Endodermal cell (in vitro differentiated cells): Measurements from ENCODE around the gene NID1. TPM values are rescaled to one million over a fixed set of nuclear protein-coding genes. Genes with fewer than 3 reads are reported as not detected.
"Not testable (repeated sequence)": the region's sequence is repeated elsewhere in the genome, so short reads cannot be mapped to it uniquely, and the experiment has no call there.

Source experiments
- DNase-seq: peaks from one replicate; pipeline ENCODE4 v3.0.0-alpha.2; 2017
- H3K27ac ChIP-seq: 2 replicates; pipeline ENCODE4 v1.5.1; 2013; ENCODE audit warnings: mild to moderate bottlenecking, low read depth, low read length, moderate library complexity
- H3K27me3 ChIP-seq: 2 replicates; pipeline ENCODE4 v1.6.1; 2013; ENCODE audit warnings: mild to moderate bottlenecking, low read length, moderate library complexity; ENCODE audit not compliant: insufficient read depth, control insufficient read depth, poor library complexity, severe bottlenecking
- H3K36me3 ChIP-seq: 2 replicates; pipeline ENCODE4 v1.7.0; 2013; ENCODE audit warnings: mild to moderate bottlenecking, low read length, moderate library complexity; ENCODE audit not compliant: control insufficient read depth, insufficient read depth
- H3K4me1 ChIP-seq: one replicate; pipeline ENCODE4 v1.7.0; 2013; ENCODE audit warnings: low read length; ENCODE audit not compliant: control insufficient read depth, insufficient read depth
- H3K4me3 ChIP-seq: 2 replicates; pipeline ENCODE4 v1.5.1; 2013; ENCODE audit warnings: mild to moderate bottlenecking, low read length, moderate library complexity
- H3K9ac ChIP-seq: 2 replicates; pipeline ENCODE4 v1.6.1; 2013; ENCODE audit warnings: mild to moderate bottlenecking, low read length, moderate library complexity; ENCODE audit not compliant: poor library complexity, severe bottlenecking; ENCODE audit errors: extremely low read depth
- H3K9me3 ChIP-seq: 2 replicates; pipeline ENCODE4 v1.6.1; 2013; ENCODE audit warnings: mild to moderate bottlenecking, low read length, moderate library complexity; ENCODE audit not compliant: control insufficient read depth
- H3K27ac Mint-ChIP-seq: 2 replicates; pipeline ENCODE4 v1.8.0; 2020; ENCODE audit warnings: mixed read lengths
- H3K27me3 Mint-ChIP-seq: 2 replicates; pipeline ENCODE4 v1.8.0; 2021; ENCODE audit warnings: mild to moderate bottlenecking, mixed read lengths; ENCODE audit not compliant: insufficient read depth
- H3K36me3 Mint-ChIP-seq: 2 replicates; pipeline ENCODE4 v1.8.0; 2020; ENCODE audit warnings: low read depth, mixed read lengths
- H3K4me1 Mint-ChIP-seq: 2 replicates; pipeline ENCODE4 v1.8.0; 2020; ENCODE audit warnings: mixed read lengths
- H3K4me3 Mint-ChIP-seq: 2 replicates; pipeline ENCODE4 v1.8.0; 2020; ENCODE audit warnings: mild to moderate bottlenecking, moderate library complexity, mixed read lengths
- H3K9me3 Mint-ChIP-seq: 2 replicates; pipeline ENCODE4 v1.8.0; 2020; ENCODE audit warnings: mild to moderate bottlenecking, mixed read lengths
- CTCF ChIP-seq: fragments of 200-600 bp; sonication (generic); conservative IDR thresholded peaks from 2 replicates; pipeline ENCODE4 v1.5.0; 2021; ENCODE audit warnings: antibody characterized with exemption, mild to moderate bottlenecking
- WGBS, 2 experiments: methylation state at CpG; one replicate each; pipeline versions ENCODE4 v1.1.5 to v1.1.7; 2013; ENCODE audit warnings: missing lambda C conversion rate in 2 of 2, mixed read lengths in 1 of 2; ENCODE audit not compliant: insufficient coverage in 1 of 2, insufficient read length in 1 of 2; 5-methylcytosine and 5-hydroxymethylcytosine counted together
- total RNA-seq, 2 donors: library from RNA; stranded (reverse); fragmentation: NEBNext Ultra II Directional in 1 of 2; extraction: Animal tissue kit (Norgen Biotek cat#: 25700) in 1 of 2; gene quantifications; 2 replicates in 1 of 2; 3 replicates in 1 of 2; pipeline ENCODE4 v1.2.1, GENCODE V29; 2021

NID1 gene
- total RNA-seq, 2 donors from 2014 or later = 12.7 to 18.3 TPM

GRCh38 chr1:236098267-236098666, 33.4 kb upstream of the NID1 start:
- Histone ChIP-seq H3K36me3 (no peaks in the 10 kb centered on the region), H3K9ac (no peak overlapping the region), H3K9me3 (peaks cover 12% of the 10 kb centered on the region), H3K27ac (no peak overlapping the region), H3K4me3 (no peak overlapping the region), H3K27me3 (no peaks in the 10 kb centered on the region), H3K4me1 (no peaks in the 10 kb centered on the region)
- no peak for DNase-seq
- Mint-ChIP-seq H3K27me3 (no peaks in the 10 kb centered on the region), H3K36me3 (no peaks in the 10 kb centered on the region), H3K4me3 (no peak overlapping the region), H3K27ac (no peak overlapping the region), H3K4me1 (no peaks in the 10 kb centered on the region), H3K9me3 (peaks cover 7% of the 10 kb centered on the region)
- no peak for TF ChIP-seq CTCF
- WGBS, 2 experiments = 81% methylated on average over 1 of the region's 1 CpG; no CpG with 5 or more reads in 1 of the 2 experiments

GRCh38 chr1:236096660-236097482, 32.0 kb upstream of the NID1 start:
- peaks cover 12% of the 10 kb centered on the region for H3K9me3 ChIP-seq
- H3K27me3 Mint-ChIP-seq, H3K36me3 Mint-ChIP-seq, H3K27ac ChIP-seq, H3K9ac ChIP-seq, H3K4me3 Mint-ChIP-seq, H3K9me3 Mint-ChIP-seq, H3K4me1 Mint-ChIP-seq, H3K27me3 ChIP-seq, H3K36me3 ChIP-seq, H3K4me3 ChIP-seq, H3K4me1 ChIP-seq: not testable (repeated sequence)
- peak; percentile 95 for DNase-seq
- peak overlapping the region; percentile 78 for H3K27ac Mint-ChIP-seq
- WGBS, 2 experiments = 79 to 80% methylated on average over 10 to 15 of the region's 15 CpGs

GRCh38 chr1:236095705-236096520, 31.0 kb upstream of the NID1 start:
- no peak overlapping the region for H3K27ac Mint-ChIP-seq

More at GRCh38 chr1:236095705-236096520, 31.0 kb upstream of the NID1 start:
- no peak for TF ChIP-seq CTCF
- Histone ChIP-seq H3K27me3 (no peaks in the 10 kb centered on the region), H3K9ac (no peak overlapping the region), H3K4me3 (no peak overlapping the region), H3K27ac (no peak overlapping the region), H3K36me3 (no peaks in the 10 kb centered on the region), H3K4me1 (no peaks in the 10 kb centered on the region), H3K9me3 (peaks cover 12% of the 10 kb centered on the region)
- Mint-ChIP-seq H3K36me3 (no peaks in the 10 kb centered on the region), H3K27me3 (no peaks in the 10 kb centered on the region), H3K9me3 (peaks cover 7% of the 10 kb centered on the region), H3K4me3 (no peak overlapping the region), H3K4me1 (no peaks in the 10 kb centered on the region)
- 86 to 93% methylated on average over 1 to 2 of the region's 3 CpGs for WGBS, 2 experiments
- DNase-seq = peak; percentile 34
